NCI-H2107 treated with DMSO at 0.1 percent for 48 hours (cell line): Measurements from ENCODE around the gene ANKS1B.
"Not testable (repeated sequence)": the region's sequence is repeated elsewhere in the genome, so short reads cannot be mapped to it uniquely, and the experiment has no call there.

ENCODE experiments used
- DNase-seq: peaks from one replicate; lab custom pipeline; 2025; ENCODE audit not compliant: unreplicated experiment; lab: John Stamatoyannopoulos, UW

The ANKS1B gene

DNA sequence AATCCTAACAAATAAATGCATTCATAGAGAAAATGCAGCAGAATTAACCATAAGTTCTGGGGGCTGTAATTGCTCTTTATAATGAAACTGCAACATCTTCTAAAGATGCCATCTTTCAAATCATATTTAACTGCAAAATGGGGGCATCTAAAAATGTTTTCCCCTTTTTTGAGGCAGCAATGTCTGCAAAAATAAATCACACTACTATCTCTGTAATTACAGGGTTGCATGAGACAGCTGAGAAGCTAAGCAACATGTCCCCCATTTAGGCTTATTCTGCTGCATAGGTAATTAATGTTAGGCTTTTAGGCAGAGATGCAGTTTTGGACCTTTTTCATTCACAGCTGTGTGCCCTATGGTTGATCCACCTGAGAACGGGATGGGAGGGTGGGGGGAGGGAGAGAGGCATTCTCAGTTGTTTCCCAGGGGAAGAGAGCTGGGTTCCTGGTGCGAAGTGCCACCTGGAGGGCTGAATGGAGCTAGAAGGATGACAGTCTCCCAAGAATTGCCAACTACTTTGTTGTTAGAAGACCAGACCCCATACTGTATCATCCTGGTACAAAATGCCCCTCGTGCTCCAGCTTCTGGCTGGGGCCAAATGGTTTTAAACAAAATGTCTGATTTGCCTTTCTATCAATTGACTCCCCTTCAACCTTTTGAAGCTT, 1185.5 kb downstream of the ANKS1B start:
- DNase-seq, result peak; percentile 23

GRCh38 chr12:98797200-98797599, 1187.5 kb downstream of the ANKS1B start:
- no peak for DNase-seq

DNA sequence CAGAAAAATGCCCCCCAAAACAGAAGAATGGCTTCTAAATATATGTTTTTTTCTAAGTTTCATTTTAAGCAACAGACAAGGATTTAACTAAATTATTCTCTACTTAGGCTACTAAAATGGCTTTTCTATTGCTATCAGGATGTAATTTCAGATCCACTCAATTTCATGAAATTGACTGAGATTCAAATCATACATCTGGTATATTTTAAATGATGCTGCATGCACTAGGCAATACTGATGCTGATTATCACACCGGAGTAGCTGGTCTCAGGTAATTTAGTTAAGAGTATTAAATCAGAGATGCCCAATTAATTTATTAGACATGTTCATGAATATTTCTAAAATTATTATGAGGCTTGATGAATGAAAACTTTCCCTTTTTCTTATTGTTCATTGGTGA, 1188.0 kb downstream of the ANKS1B start:
- DNase-seq, result no peak

- no peak for DNase-seq
These were observed 1191.6 kb downstream of the ANKS1B start for GRCh38 chr12:98793121-98793520.

- DNase-seq, result no peak
These were observed 1193.3 kb downstream of the ANKS1B start for GRCh38 chr12:98791406-98791805.

- no peak for DNase-seq
These were observed 1196.3 kb downstream of the ANKS1B start for GRCh38 chr12:98788396-98788795.

GRCh38 chr12:98786653-98787052, 1198.1 kb downstream of the ANKS1B start:
- no peak for DNase-seq

- DNase-seq, result no peak
These were observed 1201.3 kb downstream of the ANKS1B start for GRCh38 chr12:98783420-98783819.

DNA sequence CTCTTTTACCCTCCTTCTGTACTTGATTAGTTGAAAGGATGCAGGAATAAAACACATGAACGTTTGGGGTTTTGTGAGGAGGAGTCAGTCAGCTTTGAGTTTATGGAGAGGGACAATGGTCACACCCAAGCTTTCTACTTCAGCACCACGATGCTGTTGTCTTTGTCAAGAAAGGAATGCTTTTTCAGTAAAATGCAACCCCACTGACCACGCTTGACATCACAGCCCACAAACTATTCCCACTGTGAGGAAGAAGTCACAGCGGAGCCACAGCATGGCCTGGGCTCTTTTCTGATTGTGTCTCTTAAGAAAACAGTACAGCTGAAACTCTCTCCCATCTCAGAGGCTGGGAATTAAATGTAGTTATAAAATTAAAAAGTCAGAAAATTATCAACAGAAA, 1204.5 kb downstream of the ANKS1B start:
- DNase-seq, result no peak

DNA sequence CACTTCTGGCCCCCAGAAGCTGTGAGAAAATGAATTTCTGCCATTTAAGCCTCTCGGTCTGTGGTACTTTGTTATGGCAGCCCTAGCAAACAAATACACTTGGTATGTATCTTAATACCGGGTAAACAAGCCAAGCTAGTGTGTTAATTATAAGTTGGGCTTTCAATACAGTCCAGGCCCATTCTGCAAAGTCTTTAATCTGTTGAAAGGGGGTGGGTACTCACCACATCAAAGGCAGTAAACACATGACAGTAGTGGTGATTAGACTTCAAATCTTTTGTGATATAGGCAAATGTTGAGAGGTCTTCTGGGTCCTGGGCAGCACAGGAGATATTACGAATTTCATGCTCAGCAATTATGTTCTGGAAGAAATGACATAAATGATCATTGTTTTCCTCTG, 1211.9 kb downstream of the ANKS1B start:
- no peak for DNase-seq

GRCh38 chr12:98771811-98772752, 1212.7 kb downstream of the ANKS1B start:
- DNase-seq, result no peak

- no peak for DNase-seq
These were observed 1214.5 kb downstream of the ANKS1B start for GRCh38 chr12:98770230-98770629.

GRCh38 chr12:98769068-98769467, 1215.7 kb downstream of the ANKS1B start:
- DNase-seq, result no peak

DNA sequence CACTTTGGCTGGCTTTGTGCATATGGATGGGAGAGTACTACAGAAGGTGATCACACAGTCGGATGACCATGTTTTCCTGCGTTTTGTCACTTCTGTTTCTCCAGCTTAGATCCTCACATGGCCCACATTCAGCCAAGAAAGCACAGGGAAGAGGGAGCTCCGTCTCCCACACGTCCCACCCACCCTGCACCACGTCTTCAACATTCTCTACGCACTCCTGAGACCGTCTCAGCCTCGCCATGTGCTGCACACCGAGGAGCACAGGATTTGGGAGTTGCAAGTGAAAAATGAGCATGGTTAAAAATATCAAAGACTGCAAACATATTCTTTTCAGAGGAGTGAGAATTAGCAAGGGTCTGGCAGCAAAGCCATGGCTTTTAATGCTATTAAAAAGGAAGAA, 1217.5 kb downstream of the ANKS1B start:
- no peak for DNase-seq

GRCh38 chr12:98763656-98764055, 1221.1 kb downstream of the ANKS1B start:
- DNase-seq, result no peak

DNA sequence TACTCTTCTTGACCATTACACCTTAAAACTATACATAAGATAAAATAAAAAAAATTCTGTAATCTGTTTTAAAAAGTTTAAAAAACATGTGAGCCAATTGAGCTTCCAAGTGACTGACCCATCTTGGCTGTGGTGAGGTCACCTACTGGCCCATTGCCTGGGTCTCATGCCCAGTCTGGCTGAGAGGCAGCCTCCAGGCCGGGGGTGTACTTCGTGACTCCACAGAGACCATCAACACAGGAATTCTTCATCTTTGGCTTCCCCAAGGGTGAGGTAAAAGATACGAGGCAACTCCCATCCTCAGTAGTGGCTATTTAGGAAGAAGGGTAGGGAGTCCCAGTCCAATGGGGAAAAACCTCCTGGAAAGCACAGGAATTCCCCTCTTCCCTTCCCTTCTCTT, 1226.4 kb downstream of the ANKS1B start:
- no peak for DNase-seq

- no peak for DNase-seq
These were observed 1227.3 kb downstream of the ANKS1B start for GRCh38 chr12:98757455-98757854.

DNA sequence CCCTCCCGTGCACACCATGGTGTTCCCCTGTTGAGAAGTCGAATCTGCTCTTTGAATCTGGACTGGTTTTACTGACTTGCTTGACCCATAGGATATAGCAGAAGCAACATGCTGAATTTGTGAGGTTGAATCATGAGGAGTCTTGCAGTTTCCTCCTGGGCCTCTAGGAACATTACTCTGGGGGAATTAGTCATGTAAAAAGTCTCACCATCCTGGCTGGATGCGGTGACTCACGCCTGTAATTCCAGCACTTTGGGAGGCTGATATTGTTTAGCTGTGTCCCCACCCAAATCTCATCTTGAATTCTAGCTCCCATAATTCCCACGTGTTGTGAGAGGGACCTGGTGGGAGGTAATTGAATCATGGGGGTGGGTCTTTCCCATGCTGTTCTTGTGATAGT, 1228.9 kb downstream of the ANKS1B start:
- DNase-seq, result not testable (repeated sequence)

DNA sequence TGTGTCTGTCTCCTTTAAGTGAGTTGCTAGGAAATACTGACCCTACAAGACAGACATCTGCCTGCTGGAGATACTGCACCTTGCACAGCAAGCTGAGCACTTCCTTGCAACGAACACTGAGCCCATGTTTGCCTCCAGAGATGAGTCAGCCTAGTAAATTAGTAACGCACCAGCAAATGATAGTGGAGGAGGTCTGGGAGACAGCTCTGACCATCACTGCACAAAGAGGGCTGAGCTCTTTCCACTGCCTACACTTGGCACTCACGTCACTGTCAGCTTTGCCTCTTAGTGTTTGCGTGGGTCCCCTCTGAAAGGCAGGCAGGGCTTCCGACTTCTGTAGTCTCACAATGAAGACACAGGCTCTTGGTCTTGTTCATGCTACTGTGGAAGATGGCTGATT, 1230.6 kb downstream of the ANKS1B start:
- no peak for DNase-seq

DNA sequence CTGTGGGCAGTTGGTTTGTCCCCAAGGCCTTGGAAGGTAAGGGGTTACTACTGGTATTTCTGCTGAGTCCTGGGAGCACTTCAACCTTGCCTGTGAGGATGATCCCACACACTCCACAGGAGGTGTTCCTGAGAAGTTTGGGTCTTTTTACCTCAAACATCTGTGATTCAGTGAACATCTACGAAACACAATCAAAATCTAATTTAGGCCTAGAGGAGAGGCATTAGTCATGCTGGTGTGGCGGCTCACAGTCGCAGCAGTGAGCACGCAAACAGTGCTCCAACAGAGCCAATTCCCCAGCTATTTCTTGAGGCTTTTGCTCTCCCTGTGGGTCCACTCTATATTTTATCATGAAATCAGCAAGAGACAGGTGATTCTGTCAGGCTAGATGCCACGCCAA, 1232.0 kb downstream of the ANKS1B start:
- DNase-seq, result no peak

- no peak for DNase-seq
These were observed 1233.1 kb downstream of the ANKS1B start for GRCh38 chr12:98751580-98752115.

DNA sequence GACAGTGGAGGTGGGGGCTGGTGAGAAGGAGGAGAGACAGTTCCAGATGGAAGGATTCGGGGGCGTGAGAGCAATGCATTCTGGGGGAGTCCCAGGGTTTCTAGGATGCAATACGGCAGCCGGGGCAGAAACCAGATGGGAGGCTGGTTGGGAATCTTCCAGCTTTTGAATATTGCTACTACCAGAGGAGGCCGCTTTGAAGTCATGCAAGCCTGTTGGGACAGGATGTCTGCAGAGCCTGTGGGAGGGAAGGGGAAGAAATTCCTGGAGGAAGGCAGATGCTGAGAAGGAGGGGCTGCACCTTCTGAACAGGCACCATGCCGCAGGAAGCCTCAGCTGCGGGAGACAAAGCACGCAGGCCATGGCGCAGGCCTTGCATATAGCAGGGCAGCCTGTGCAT, 1234.2 kb downstream of the ANKS1B start:
- no peak for DNase-seq
